Activated CD4-positive, alpha-beta T cell treated with anti-CD3 and anti-CD28 coated beads, Interleukin-2, amount 50 U/mL, for 16 hours (primary cell): ENCODE measurements around the gene EGFR.

Experiments
- DNase-seq: peaks from one replicate; pipeline ENCODE4 v3.0.0-alpha.2; 2020

EGFR gene

GRCh38 chr7:55255496-55256445 is 237.0 kb downstream of the EGFR start:
- DNase-seq = peak; percentile 81

DNA sequence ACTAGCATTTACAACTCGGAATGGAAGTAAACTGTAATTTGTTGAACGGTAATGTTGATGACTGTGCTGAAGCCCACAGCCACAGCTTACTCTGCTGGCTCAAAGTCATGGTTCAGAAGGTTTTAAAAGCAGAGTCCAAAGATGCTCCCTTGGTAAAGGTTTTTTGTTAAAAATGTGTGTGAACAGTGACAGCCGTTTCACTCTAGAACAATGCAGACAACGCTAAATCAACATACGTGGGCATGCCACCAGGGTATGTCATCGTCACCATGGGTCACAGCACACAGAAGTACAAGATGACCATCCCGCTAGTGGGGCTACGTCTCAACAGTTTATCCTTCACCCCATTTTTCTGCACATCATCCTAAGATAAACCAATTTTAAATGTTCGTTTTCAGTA is 239.8 kb downstream of the EGFR start:
- DNase-seq = no peak

GRCh38 chr7:55260171-55260570 is 241.4 kb downstream of the EGFR start:
- DNase-seq = no peak

DNA sequence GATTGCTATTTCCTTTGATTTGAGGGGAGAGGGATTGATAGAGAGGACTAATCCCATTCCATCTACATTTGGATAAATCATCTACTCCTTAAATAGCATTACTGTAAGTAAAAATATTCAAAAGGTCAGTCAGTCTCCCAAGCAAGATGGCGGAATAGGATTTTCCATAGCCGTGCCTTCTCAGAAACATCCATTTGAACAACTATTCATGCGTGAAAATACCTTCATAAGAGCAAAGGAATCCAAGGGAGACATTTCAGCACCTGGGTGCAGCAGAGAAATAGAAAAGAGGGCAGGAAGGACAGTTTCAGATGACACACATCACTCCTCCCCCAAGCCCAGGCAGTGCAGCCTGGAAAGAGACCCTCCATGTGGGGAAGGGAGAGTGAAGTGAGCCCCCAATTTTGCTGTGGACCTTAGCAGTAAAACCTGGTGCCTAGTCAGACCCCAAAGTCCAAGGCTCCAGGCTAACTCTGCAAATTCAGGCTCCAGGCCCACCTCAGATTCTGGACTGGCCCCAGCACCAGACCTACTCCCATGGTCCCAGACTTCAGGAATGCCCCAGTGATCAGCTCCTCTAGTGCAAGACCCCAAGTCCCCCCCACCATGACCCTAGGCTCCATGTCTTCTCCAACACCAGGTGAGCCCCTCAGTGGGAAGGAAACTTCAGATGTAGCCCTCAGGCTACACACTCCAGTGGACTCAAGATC is 242.0 kb downstream of the EGFR start:
- DNase-seq = no peak
